SK-N-MC (cell line): ENCODE results near the gene PISD.

Experiments used
- EZH2 ChIP-seq: fragments of 200-600 bp; sonication (generic); IDR thresholded peaks from one replicate; pipeline ENCODE4 v1.6.1; 2017; ENCODE audit warnings: antibody characterized with exemption
- POLR2AphosphoS5 ChIP-seq: IDR thresholded peaks from 2 replicates; pipeline ENCODE4 v1.6.1; 2012; ENCODE audit warnings: mild to moderate bottlenecking, low read depth, low read length, borderline replicate concordance

- TF ChIP-seq POLR2AphosphoS5 (no peak), EZH2 (no peak)
These were observed 66.7 kb downstream of the PISD start for GRCh38 chr22:31595271-31595670.
